ENCODE results near the gene ARHGAP28.
A peak's percentile ranks its signal among the peaks of the same experiment; 100 is the strongest.

Gene ARHGAP28, protein sequence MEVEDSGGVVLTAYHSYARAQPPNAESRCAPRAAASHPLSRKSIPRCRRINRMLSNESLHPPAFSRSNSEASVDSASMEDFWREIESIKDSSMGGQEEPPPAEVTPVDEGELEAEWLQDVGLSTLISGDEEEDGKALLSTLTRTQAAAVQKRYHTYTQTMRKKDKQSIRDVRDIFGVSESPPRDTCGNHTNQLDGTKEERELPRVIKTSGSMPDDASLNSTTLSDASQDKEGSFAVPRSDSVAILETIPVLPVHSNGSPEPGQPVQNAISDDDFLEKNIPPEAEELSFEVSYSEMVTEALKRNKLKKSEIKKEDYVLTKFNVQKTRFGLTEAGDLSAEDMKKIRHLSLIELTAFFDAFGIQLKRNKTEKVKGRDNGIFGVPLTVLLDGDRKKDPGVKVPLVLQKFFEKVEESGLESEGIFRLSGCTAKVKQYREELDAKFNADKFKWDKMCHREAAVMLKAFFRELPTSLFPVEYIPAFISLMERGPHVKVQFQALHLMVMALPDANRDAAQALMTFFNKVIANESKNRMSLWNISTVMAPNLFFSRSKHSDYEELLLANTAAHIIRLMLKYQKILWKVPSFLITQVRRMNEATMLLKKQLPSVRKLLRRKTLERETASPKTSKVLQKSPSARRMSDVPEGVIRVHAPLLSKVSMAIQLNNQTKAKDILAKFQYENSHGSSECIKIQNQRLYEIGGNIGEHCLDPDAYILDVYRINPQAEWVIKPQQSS
- long read RNA-seq, donor 1, partial matches to known transcripts: 0 of 1 reads
- long read RNA-seq, donor 1, other reads (novel, unspliced or antisense): 0 of 1 reads
- long read RNA-seq, donor 2, partial matches to known transcripts: 0 of 2 reads
- long read RNA-seq, donor 2, other reads (novel, unspliced or antisense): 0 of 2 reads
- long read RNA-seq, donor 3, partial matches to known transcripts: 0 of 3 reads
- long read RNA-seq, donor 3, other reads (novel, unspliced or antisense): 0 of 3 reads
- long read RNA-seq, donor 4, partial matches to known transcripts: 12 of 16 reads
- long read RNA-seq, donor 4, other reads (novel, unspliced or antisense): 0 of 16 reads
- long read RNA-seq, donor 5, transcript ARHGAP28-203 (18 exons, 2,295 nt): major isoform, 7 of 7 reads
- long read RNA-seq, donor 5, partial matches to known transcripts: 0 of 7 reads
- long read RNA-seq, donor 5, other reads (novel, unspliced or antisense): 0 of 7 reads
- long read RNA-seq, donor 6, partial matches to known transcripts: 0 of 4 reads
- long read RNA-seq, donor 6, other reads (novel, unspliced or antisense): 0 of 4 reads
- long read RNA-seq, donor 7: 0 reads
- long read RNA-seq, donor 8, partial matches to known transcripts: 0 of 3 reads
- long read RNA-seq, donor 8, other reads (novel, unspliced or antisense): 0 of 3 reads

DNA sequence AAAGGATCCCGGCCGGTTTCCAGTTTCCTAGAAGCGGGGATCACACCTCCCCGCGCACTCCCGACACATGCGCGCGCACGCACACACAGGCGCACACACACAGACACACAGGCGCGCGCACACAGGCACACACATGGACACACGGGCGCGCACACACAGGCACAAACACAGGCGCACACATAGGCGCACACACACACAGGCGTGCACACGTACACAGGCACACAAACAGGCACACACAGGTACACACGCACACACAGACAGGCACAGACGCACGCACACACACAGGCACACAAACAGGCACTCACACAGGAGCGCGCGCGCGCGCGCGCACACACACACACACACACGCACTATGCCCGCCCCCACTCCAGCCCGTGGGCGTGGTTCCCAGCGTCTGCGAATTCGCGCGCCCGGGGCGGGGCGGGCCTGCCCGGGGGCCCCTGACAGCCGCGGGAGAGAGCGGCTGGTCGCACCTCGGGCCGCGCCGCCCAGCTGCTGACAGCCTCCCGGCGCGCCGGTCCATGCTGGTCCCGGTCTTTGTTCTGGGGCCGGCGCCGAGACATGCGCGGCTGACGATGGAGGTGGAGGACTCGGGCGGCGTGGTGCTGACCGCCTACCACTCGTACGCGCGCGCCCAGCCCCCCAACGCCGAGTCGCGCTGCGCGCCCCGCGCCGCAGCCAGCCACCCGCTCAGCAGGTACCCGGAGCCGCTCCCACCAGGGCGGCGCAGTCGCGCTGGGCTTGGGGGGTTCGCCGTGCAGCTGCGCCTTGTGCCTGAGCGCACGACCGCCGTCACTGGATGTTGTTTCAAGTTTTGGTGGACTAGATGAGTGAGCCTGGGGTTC, at the start of gene ARHGAP28:
Gene ARHGAP28, plus strand, starts transcription at position 470 of the 845 bp plus-strand sequence. Its CDS starts 106 bp downstream, at position 576.
- peak; percentile 99 for DNase-seq

DNA sequence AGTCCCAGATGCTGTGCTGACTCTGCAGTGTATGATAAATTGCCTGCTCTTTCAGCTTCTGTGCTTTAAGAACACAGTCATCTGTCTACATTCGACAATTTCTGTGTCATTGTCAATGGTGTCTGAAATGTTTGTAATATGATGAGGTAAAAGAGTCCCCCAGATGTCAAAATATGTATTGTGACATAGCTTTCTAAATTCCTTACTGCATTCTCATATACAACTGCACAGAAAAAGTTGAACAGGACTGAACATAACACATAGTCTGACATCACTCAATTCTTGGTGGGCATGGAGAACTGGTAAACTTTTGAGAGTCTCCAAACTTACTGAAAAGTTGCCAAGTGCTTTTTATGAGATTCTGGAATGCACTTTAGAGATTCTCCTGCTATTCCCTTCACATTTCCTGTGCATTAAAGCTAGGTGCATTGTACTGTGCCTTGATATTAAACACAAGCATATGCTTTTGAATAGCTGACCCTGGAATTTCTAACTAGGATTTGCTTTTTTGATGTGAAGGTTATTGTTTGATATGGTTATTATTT, 48.1 kb upstream of the ARHGAP28 start:
- DNase-seq: no peak

DNA sequence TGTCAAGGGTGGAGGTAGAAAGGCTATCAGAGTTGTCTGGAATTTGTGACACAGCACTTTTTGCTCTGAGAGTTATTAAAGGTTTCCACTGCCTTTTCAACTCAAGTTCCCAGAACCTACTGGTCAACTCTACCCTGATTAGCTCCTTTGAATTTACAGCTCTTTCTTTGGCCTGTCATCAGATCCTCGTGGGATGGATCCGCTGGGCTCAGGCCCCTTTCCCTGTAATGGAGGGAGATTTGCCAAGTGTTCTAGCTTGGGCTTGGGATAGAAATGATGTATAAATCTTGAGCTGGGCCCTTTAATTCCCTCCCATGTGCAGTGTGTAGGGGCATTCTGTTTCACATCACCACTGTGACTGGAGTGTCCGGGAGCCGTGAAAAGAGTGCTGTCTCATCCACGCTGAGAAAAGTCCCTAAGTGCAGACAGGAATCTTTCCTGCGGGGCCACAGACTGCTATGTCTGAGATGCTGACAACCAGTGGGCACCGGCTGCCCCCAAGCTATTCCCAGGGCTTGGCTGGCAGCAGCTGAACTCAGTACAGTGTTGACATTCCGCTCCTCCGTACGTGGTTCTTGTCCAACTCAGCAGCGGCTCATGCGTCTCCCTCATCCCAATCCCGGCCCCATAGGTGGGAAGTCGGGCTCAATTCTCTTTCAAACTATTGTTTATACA, 46.9 kb upstream of the ARHGAP28 start:
- DNase-seq: no peak

DNA sequence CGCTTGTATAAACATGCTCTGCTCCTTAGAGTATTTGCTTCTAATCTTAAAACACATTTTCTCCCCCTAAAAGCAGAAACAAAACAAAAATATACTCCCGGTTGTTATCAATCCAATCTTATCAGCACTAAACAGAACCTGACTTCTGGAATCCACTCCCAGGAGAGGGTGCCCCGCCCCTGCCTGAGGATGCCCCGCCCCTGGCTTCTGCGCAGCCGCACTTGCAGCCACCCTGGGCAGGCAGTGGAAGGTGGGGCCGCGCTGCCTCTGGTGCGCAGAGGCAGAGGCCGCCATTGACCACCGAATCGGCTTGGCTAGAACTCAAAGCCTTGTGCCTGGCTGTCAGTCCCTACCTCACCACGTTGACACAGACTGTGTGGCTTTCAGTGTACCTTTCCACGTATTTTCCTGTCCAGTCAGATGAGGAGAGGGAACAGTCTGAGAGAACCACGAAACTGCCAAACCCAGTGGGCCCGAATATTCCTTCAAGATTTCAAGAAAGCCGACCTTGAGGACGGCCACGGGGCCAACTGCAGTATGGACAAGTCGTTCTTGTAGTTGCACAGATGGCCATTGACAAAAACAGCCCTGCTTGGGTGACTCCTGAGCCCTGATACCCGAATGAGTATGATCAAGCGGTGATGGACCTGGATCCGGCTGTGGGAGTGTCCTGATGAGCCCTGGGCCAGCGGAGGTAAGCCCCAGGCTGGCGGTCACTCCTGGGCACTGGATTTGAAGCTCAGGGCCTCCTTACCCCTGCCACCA, 46.2 kb upstream of the ARHGAP28 start:
- DNase-seq: no peak

DNA sequence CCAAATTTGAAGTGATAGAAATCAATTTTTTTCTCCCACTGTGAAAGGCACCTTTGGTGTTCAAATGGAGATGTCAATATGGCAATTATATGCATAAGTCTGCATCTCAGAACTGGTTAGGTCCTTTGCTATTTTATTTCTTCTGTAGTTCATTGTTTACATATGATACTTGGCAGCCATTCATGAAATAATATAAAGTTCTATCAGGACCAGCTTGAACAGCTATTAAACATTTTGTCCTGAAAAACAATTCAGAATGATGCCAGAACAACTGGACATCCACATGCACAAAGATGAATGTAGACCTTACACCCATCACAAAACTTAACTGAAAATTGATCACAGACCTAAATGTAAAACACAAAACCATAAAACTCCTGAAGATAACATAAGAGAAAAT, 41.8 kb upstream of the ARHGAP28 start:
- no peak for DNase-seq

DNA sequence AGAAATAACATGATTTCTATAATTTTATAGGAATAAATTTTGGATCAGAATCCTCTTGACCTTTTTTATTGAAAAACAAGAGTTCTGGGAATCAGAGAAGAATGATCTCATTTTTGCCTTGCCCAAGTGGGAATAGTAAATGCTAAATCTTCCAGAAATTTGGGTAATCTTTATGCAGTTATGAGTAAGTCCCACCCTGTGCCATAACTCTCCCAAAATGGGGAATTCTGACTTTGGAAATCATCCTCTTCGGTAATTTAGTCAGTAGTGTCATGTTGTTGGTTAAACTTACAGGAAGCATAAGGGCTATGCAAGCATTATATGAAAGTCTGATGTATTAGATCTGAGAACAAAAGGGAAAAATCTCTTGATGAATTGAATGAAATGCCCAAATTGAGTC, 20.6 kb upstream of the ARHGAP28 start:
- DNase-seq: no peak

DNA sequence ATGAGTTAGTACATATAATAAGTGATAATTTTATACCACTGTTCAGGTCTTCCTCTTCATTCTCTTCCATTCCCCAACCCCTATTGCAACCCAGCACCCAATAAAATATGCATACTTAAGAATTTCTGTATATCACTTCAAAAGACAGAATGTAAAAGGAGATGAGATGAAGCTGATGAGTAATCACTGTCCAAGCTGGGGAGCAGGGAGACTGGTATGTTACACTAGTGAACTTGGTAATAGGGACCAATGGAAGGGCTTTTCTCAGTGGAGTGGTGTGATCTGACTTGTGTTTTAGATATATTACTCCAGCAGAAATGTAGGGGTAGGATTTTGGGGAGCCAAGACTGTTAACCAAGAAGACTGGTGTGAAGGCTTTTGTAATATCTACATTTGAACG, 18.0 kb upstream of the ARHGAP28 start:
- DNase-seq: no peak

DNA sequence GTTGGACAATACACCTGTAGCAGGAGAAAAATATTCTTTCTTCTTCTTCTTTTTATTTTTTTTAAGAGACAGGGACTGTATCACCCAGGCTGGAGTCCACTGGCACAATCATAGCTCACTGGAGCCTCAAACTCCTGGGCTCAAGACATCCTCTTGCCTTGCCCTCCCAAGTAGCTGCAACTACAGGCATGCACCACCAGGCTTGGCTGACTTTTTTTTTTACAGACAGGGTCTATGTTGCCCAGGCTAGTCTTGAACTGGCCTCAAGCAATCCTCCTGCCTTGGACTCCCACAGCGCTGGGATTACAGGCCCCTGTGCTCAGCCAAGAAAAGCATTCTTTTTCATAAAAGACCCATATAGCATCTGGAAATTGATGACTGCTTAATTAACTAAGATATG, 17.1 kb upstream of the ARHGAP28 start:
- no peak for DNase-seq

DNA sequence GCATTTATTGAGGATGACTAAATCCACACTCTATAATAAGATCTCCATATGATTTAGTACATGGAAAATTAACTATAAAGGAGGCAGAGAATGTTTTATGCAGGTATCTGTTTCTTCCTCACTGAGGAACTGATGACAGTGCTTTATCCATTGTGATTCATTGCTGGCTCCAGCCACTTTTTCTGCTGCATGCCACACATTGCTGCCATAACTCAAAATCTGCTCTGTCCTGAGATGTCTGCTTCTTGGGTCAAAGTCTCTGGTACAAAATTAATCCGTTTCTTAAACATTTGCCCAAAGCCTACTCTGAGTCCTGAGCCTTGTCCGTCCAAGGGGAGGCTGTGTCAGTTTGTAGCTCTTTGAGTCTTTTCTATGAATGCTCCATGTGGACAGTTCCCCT, 15.5 kb upstream of the ARHGAP28 start:
- no peak for DNase-seq

DNA sequence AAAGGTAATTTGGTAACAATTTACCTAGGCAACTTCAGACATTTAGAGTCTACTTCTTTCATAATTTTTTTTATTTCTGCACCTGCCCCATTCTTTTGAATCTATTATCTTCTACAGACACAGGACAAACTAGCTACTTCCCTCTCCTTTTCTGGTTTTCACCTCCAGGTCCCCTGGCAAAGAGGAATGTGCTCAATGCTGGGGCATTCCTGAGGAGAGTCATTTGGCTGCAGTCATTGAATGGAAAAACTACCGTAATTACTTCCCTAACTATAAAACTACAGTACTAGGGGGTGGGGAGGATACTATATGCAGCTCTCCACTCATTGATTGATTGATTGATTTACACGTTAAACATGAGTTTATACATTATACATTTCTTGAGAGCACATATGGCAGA, 11.2 kb upstream of the ARHGAP28 start:
- DNase-seq: no peak

DNA sequence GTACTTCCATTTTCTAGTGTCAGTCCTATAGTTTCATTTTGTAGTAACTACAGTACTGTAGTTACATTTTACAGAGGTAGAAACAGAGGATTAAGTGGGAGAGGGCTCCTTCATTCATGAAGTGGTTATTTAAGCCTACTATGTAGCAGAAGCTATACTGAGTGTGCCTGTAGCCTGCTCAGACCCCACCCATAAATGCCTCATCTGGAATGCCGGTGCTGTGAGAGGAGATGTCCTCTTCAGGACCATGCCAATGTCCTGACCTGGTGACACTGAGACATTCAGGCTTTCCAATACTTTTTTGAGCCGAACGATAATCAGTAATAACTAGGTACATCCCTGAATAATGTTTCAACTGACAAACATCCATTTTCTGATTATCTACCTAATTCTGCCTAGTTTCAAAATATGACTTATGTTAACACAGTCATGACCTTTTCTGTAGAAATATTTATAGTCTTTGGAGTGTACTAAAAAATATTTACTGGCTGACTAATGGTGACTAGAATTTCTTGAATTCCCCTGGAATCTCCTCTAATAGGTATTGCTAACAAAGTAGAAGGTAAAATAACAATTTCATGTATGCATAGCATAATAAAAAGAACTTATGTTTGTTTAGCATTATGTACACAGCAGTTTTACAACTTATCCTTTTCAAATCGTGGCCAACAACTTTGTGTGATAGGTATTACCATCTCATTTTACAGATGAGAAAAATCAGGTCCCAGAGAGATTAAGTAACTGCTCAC, 10.2 kb upstream of the ARHGAP28 start:
- no peak for DNase-seq

DNA sequence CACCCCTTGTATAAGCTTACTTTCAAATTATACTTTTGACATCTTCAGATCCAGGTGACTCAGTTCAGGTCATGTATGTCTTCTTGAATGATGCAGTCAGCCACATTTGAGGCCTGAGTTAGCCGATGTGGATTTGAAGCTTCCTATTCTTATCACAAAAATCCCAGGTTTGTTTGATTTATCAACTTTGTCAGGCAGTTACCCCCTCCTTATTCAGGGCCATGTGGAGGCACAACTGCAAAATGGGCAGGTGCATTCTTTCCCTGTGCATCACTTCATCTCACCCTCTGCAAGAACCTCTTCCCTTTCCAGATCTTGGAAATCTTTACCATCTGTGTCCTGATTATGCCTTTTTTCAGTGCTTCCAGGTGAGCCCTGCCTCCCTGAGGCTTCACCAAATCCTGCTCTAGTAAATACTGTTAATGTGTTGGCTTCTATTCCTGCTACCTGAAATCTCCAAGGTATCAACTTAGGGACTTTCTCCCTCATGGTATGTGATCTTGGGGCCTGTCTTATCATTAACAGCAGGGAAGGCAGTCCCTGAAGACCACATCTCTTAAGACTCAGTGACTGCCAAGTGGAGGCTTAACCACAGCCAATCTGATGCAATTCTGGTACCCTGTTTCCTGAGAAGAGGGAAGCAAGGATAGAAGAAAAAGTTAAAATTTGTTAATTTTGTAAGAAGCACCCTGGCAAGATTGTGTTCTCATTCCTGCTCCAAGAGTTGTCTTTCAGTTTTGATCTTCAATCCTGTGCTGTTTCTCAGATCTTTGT, 9.4 kb upstream of the ARHGAP28 start:
- no peak for DNase-seq

DNA sequence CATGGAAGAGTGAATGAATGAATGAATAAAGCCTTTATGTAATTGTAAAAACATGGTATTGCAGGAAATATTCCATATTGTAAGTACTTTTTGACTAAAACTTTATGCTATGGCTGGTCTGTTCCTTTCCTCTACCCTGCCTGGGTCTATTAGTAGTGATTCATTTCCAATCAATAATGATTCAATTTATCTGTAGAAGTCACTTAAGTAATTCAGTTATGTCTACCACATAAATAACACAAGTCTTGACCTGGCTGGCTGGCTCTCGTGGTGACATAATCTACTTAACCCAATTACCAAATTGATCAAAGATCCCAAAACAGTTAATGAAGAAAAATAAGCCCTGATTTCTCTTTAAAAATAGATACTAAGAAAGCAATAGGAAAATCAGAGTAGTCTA, 7.8 kb upstream of the ARHGAP28 start:
- DNase-seq: no peak

DNA sequence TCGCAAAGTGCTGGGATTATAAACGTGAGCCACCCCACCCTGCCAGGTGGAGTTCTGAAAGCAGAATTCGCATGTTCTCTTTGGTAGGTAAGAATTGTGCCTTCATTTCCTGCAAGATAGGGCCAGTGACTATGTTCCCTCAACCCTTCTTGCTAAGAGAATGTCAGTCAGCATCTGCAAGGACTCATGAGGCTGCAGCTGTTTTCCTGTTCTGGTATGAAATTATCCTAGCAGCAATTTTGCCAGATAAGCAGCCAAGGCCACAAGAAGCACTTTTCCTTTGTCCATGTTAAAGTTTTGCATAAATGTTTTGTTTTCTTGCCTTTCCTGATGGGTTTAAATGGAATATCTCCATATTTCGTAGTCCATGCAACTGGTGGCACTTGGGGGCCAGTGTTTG, 6.8 kb upstream of the ARHGAP28 start:
- DNase-seq: no peak

DNA sequence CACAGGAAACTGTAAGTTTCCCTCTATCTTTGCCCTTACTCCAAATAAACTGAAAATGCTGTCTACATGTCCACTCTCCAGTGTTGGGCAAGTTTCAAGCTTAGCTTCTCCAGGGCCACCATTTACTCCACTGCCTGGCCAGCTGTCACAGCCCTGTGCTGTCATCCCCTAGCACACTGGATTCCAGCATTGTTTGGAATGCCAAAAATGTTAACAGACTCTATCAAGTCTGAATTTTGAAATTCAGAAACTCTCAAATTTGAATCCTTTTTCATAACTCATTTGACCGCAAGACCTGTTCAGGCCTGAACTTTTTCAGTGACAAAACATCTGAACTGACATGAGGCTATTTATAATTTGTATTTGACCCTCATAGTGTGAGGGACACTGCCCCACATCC, 5.2 kb upstream of the ARHGAP28 start:
- DNase-seq: no peak

DNA sequence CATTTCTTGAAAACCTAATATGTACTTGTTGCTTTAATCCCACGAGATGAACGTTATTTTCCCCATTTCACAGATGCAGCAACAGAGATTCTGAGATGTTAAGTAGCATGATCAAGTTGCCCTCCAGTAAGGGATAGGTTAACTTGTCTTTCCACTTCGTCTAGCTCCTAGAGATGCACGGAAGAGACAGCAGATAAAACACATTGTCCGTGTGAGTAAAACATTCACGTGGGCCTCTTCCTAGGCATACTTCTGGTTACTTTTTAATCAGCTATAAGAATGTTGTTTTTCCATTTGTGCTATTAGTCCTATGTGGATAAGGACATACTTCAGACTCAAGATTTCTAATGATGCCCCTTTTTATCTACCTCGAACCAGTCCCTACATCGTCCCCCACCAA, 1.2 kb upstream of the ARHGAP28 start:
- no peak for DNase-seq

DNA sequence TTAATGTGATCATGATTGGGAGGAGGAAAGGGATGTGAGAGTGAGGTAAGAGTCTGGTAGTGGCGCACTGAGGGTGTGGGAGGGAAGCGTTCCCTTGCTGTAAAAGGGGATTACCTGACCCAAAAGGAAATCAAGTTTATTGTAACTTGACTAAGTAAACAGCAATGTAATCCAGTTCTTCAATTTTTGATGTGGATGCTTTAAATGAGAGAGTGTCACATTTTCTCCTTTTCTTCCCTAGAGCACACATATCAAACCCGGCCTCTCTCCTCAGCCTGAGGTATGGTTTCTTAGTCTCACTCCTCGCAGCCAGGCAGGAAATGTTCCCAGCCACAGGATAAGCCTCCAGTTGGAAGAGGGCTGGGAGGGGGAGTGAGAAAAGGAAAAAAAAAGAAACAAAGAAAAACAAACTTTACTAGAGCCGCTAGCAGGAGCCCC, 688 bp upstream of the ARHGAP28 start:
- no peak for DNase-seq

Measured in right kidney (tissue), 9 donors.